ENCODE results near the gene ZBTB7A. TPM values are rescaled to one million over a fixed set of nuclear protein-coding genes. Genes with fewer than 3 reads are reported as not detected.

ZBTB7A gene
- total RNA-seq, 4 donors from 2014 or later = 60.5 to 187 (median 81.2) TPM

GRCh38 chr19:4087787-4088679, 21.3 kb upstream of the ZBTB7A start:
- peaks cover 7 to 41% (median 11%) of the 10 kb centered on the region in 3 donors for H3K36me3 ChIP-seq
- WGBS, 2 donors = 82 to 87% methylated on average over 22 to 28 of the region's 31 CpGs
- DNase-seq = no peak

GRCh38 chr19:4086411-4086867, 19.7 kb upstream of the ZBTB7A start:
- Histone ChIP-seq H3K36me3 (peaks cover 7 to 25% (median 11%) of the 10 kb centered on the region in 3 donors), H3K27me3 (no peaks in the 10 kb centered on the region), H3K4me1 (peaks cover 10 to 51% (median 14%) of the 10 kb centered on the region in 3 donors), H3K9me3 (no peaks in the 10 kb centered on the region), H3K27ac (peak overlapping the region in 2 of 4 donors; percentile 9 to 44), H3K4me3 (no peak overlapping the region)
- no peak for DNase-seq
- WGBS, 2 donors = 39 to 62% methylated on average over 9 to 16 of the region's 17 CpGs
- TF ChIP-seq POLR2A (IDR thresholded peaks at IDR 0.05) (no peak), CTCF (IDR thresholded peaks at IDR 0.05) (no peak)
- intact Hi-C loops (cut with DNase I) = no loop called here

More at GRCh38 chr19:4087787-4088679, 21.3 kb upstream of the ZBTB7A start:
- Histone ChIP-seq H3K9me3 (no peaks in the 10 kb centered on the region), H3K4me3 (no peak overlapping the region), H3K4me1 (peaks cover 10 to 48% (median 14%) of the 10 kb centered on the region in 3 donors), H3K27me3 (no peaks in the 10 kb centered on the region), H3K27ac (peak overlapping the region in 2 of 4 donors; percentile 9 to 16)
- intact Hi-C loops (cut with DNase I) = no loop called here
- no peak for TF ChIP-seq CTCF (IDR thresholded peaks at IDR 0.05)
- TF ChIP-seq POLR2A (IDR thresholded peaks at IDR 0.05) = no peak

GRCh38 chr19:4084547-4084877, 17.8 kb upstream of the ZBTB7A start:
- Histone ChIP-seq H3K36me3 (peaks cover 1 to 6% (median 4%) of the 10 kb centered on the region in 3 donors), H3K4me1 (peaks cover 10 to 56% (median 14%) of the 10 kb centered on the region in 3 donors), H3K9me3 (no peaks in the 10 kb centered on the region), H3K4me3 (peak overlapping the region in 3 of 4 donors; percentile 9 to 48 (median 36)), H3K27me3 (no peaks in the 10 kb centered on the region), H3K27ac (peak overlapping the region; percentile 56 to 82 (median 71))
- DNase-seq = no peak
- intact Hi-C loops (cut with DNase I) = no loop called here
- WGBS, 2 donors = 51 to 63% methylated on average over 3 to 6 of the region's 8 CpGs
- no peak for TF ChIP-seq CTCF (IDR thresholded peaks at IDR 0.05)
- no peak for TF ChIP-seq POLR2A (IDR thresholded peaks at IDR 0.05)

- Histone ChIP-seq H3K4me1 (peaks cover 10 to 61% (median 14%) of the 10 kb centered on the region in 3 donors), H3K9me3 (no peaks in the 10 kb centered on the region), H3K27ac (peak overlapping the region; percentile 56 to 82 (median 71)), H3K36me3 (no peaks in the 10 kb centered on the region), H3K27me3 (no peaks in the 10 kb centered on the region), H3K4me3 (peak overlapping the region; percentile 9 to 48 (median 25))
- no peak for DNase-seq
- TF ChIP-seq POLR2A (IDR thresholded peaks at IDR 0.05) = no peak
- no peak for TF ChIP-seq CTCF (IDR thresholded peaks at IDR 0.05)
- intact Hi-C loops (cut with DNase I) = no loop called here
- WGBS, 2 donors = 31 to 45% methylated on average over 18 to 19 of the region's 28 CpGs
Measured at GRCh38 chr19:4083677-4084546, 17.2 kb upstream of the ZBTB7A start.

Measured in esophagus squamous epithelium (tissue), 5 donors.